ENCODE results near the gene PLSCR2.

Gene PLSCR2

DNA sequence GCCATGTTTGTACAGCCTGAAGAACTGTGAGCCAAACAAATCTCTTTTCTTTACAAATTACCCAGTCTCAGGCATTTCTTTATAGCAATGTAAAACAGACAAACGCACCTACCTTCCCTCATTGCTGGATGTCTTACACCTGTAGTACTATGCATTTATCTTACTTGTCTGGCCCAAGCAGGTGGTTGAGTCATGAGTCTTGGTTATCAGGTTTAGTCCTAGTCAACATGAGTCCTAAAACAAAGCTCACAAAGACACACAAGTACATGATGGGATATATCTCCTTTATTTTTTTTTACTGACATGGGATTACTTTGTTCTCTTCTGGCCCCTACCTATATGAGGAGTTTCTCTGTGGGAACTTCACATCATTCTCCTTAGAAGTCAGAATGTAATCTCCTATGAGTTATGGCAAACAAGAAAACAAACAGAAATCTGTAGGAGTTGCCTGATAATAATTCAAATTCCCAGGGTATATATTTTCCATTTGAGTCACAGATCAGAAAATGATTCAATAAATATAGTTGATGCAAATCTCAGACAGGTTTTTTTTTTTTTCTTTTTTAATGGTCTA is 33.6 kb upstream of the PLSCR2 start:
- no peak for TF ChIP-seq EP300 (IDR thresholded peaks at IDR 0.05; ENCODE audit: borderline replicate concordance)
- no peak for TF ChIP-seq CREB1 (IDR thresholded peaks at IDR 0.05; ENCODE audit: low read depth)
- TF ChIP-seq ZBTB7A (IDR thresholded peaks at IDR 0.05; ENCODE audit: low read depth), result no peak
- TF ChIP-seq YY1 (IDR thresholded peaks at IDR 0.05; ENCODE audit: low read depth), result no peak
- no peak for TF ChIP-seq CEBPB (IDR thresholded peaks at IDR 0.05)
- TF ChIP-seq, protein P1, sequence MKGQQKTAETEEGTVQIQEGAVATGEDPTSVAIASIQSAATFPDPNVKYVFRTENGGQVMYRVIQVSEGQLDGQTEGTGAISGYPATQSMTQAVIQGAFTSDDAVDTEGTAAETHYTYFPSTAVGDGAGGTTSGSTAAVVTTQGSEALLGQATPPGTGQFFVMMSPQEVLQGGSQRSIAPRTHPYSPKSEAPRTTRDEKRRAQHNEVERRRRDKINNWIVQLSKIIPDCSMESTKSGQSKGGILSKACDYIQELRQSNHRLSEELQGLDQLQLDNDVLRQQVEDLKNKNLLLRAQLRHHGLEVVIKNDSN (IDR thresholded peaks at IDR 0.05), result no peak
- TF ChIP-seq TEAD4 (IDR thresholded peaks at IDR 0.05), result no peak
- TF ChIP-seq FOXM1 (IDR thresholded peaks at IDR 0.05; ENCODE audit: borderline replicate concordance, low read depth), result no peak
- TF ChIP-seq TCF12 (IDR thresholded peaks at IDR 0.05; ENCODE audit: low read depth), result no peak

DNA sequence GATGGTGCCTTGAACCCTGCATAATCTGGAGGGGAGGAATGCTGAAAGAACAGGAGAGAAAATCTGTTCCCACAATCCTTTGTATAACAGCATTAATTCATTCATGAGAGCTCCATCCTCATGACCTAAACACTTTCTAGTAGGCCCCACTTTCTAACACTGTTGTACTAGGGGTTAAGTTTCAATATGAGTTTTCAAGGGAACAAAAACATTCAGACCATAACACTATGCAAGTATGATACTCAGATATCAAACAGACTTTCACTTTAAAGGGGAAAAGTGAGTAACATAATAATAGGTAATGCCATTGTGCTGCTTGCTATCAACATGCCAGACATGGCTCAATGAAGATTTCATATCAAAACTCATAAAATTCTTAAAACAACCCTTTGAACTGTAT is 32.4 kb upstream of the PLSCR2 start:
- TF ChIP-seq CREB1 (IDR thresholded peaks at IDR 0.05; ENCODE audit: low read depth), result no peak
- no peak for TF ChIP-seq MAX (IDR thresholded peaks at IDR 0.05)
- no peak for TF ChIP-seq NFIC (IDR thresholded peaks at IDR 0.05)
- TF ChIP-seq RAD21 (IDR thresholded peaks at IDR 0.05; ENCODE audit: low read depth), result no peak
- TF ChIP-seq TCF12 (IDR thresholded peaks at IDR 0.05; ENCODE audit: low read depth), result no peak
- TF ChIP-seq CEBPB (IDR thresholded peaks at IDR 0.05), result no peak

- TF ChIP-seq, protein P2, sequence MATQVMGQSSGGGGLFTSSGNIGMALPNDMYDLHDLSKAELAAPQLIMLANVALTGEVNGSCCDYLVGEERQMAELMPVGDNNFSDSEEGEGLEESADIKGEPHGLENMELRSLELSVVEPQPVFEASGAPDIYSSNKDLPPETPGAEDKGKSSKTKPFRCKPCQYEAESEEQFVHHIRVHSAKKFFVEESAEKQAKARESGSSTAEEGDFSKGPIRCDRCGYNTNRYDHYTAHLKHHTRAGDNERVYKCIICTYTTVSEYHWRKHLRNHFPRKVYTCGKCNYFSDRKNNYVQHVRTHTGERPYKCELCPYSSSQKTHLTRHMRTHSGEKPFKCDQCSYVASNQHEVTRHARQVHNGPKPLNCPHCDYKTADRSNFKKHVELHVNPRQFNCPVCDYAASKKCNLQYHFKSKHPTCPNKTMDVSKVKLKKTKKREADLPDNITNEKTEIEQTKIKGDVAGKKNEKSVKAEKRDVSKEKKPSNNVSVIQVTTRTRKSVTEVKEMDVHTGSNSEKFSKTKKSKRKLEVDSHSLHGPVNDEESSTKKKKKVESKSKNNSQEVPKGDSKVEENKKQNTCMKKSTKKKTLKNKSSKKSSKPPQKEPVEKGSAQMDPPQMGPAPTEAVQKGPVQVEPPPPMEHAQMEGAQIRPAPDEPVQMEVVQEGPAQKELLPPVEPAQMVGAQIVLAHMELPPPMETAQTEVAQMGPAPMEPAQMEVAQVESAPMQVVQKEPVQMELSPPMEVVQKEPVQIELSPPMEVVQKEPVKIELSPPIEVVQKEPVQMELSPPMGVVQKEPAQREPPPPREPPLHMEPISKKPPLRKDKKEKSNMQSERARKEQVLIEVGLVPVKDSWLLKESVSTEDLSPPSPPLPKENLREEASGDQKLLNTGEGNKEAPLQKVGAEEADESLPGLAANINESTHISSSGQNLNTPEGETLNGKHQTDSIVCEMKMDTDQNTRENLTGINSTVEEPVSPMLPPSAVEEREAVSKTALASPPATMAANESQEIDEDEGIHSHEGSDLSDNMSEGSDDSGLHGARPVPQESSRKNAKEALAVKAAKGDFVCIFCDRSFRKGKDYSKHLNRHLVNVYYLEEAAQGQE (IDR thresholded peaks at IDR 0.05; ENCODE audit: low read depth), result no peak
- TF ChIP-seq TCF12 (IDR thresholded peaks at IDR 0.05; ENCODE audit: low read depth) (no peak), FOXM1 (IDR thresholded peaks at IDR 0.05; ENCODE audit: borderline replicate concordance, low read depth) (no peak), NFIC (IDR thresholded peaks at IDR 0.05) (no peak), CREB1 (IDR thresholded peaks at IDR 0.05; ENCODE audit: low read depth) (no peak), EP300 (IDR thresholded peaks at IDR 0.05; ENCODE audit: borderline replicate concordance) (no peak), MAX (IDR thresholded peaks at IDR 0.05) (no peak), YY1 (IDR thresholded peaks at IDR 0.05; ENCODE audit: low read depth) (no peak), ZBTB7A (IDR thresholded peaks at IDR 0.05; ENCODE audit: low read depth) (no peak), EGR1 (IDR thresholded peaks at IDR 0.05) (no peak), RAD21 (IDR thresholded peaks at IDR 0.05; ENCODE audit: low read depth) (no peak)
Observed at GRCh38 chr3:146499701-146500100, 30.3 kb upstream of the PLSCR2 start.

DNA sequence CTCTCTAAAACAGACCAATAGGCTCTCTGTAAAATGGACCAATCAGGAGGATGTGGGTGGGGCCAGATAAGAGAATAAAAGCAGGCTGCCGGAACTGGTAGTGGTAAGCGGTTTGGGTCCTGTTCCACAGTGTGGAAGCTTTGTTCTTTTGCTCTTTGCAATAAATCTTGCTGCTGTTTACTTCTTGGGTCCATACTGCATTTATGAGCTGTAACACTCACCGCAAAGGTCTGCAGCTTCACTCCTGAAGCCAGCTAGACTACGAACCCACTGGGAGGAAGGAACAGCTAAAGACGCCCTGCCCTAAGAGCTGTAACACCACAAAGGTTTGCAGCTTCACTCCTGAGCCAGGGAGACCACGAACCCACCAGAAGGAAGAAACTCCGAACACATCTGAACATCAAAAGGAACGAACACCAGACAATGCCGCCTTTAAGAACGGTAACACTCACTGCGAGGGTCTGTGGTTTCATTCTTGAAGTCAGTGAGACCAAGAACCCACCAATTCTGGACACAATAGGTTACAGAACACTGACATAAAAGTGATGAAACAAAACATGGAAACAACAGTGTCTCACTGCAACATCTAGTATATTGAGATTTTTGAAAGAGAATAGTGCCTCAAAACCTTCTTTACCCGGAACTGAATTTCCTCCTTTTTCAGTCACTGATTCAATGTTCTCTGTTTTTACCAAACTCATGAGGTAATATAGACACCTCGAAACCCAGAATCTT is 28.8 kb upstream of the PLSCR2 start:
- TF ChIP-seq CEBPB (IDR thresholded peaks at IDR 0.05) (no peak), TEAD4 (IDR thresholded peaks at IDR 0.05) (no peak), FOXM1 (IDR thresholded peaks at IDR 0.05; ENCODE audit: borderline replicate concordance, low read depth) (no peak), EGR1 (IDR thresholded peaks at IDR 0.05) (no peak), NFIC (IDR thresholded peaks at IDR 0.05) (no peak), RAD21 (IDR thresholded peaks at IDR 0.05; ENCODE audit: low read depth) (no peak), TCF12 (IDR thresholded peaks at IDR 0.05; ENCODE audit: low read depth) (no peak), YY1 (IDR thresholded peaks at IDR 0.05; ENCODE audit: low read depth) (no peak), MAX (IDR thresholded peaks at IDR 0.05) (no peak)
- TF ChIP-seq, protein P1 (IDR thresholded peaks at IDR 0.05), result no peak
- TF ChIP-seq, protein P2 (IDR thresholded peaks at IDR 0.05; ENCODE audit: low read depth), result no peak

DNA sequence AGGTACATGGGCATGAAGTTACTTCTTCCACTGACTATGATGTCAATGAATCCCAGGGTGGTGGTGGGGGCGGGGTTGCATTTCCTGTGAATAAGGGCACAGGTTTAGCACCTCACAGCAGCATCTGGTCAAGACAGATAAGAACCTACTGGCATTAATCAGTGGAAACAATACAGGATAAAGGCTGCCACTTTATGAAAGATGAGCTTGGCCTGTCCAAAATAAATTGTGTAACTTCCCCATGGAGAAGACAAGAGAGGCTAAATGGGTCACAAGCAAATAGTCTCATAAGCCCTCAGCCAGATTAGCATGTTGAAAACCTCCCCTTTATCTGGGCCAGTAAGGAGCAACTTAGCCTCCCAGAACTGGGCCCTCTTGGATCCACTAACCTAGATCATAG is 27.4 kb upstream of the PLSCR2 start:
- TF ChIP-seq, protein P1 (IDR thresholded peaks at IDR 0.05), result no peak
- TF ChIP-seq CREB1 (IDR thresholded peaks at IDR 0.05; ENCODE audit: low read depth) (no peak), YY1 (IDR thresholded peaks at IDR 0.05; ENCODE audit: low read depth) (no peak)
- TF ChIP-seq, protein P2 (IDR thresholded peaks at IDR 0.05; ENCODE audit: low read depth), result no peak
